Activated naive CD4-positive, alpha-beta T cell treated with anti-CD3 and anti-CD28 coated beads for 36 hours (primary cell): Measurements from ENCODE around the gene TANC1. TPM values are rescaled to one million over a fixed set of nuclear protein-coding genes. Genes with fewer than 3 reads are reported as not detected.

Experiments used
- CTCF ChIA-PET: fragments of 350-600 bp; sonication (Branson Sonifier 250); formaldehyde crosslinking; loops from one replicate; lab custom pipeline; 2021; ENCODE audit warnings: antibody characterized with exemption; lab: Charles Lee
- DNase-seq: peaks from one replicate; pipeline ENCODE4 v3.0.0-alpha.2; 2020
- H3K27ac Mint-ChIP-seq: one replicate; pipeline ENCODE4 v1.8.0; 2021; ENCODE audit warnings: mild to moderate bottlenecking, mixed read lengths
- H3K27me3 Mint-ChIP-seq: one replicate; pipeline ENCODE4 v1.8.0; 2021; ENCODE audit warnings: low read depth, mixed read lengths
- H3K36me3 Mint-ChIP-seq: one replicate; pipeline ENCODE4 v1.8.0; 2021; ENCODE audit warnings: low read depth, mixed read lengths
- H3K4me1 Mint-ChIP-seq: one replicate; pipeline ENCODE4 v1.8.0; 2021; ENCODE audit warnings: low read depth, mixed read lengths
- H3K4me3 Mint-ChIP-seq: one replicate; pipeline ENCODE4 v1.8.0; 2021; ENCODE audit warnings: mild to moderate bottlenecking, moderate library complexity, mixed read lengths
- H3K9me3 Mint-ChIP-seq: one replicate; pipeline ENCODE4 v1.8.0; 2021; ENCODE audit warnings: mixed read lengths
- intact Hi-C: fragments of 100-400 bp; cut with micrococcal nuclease; formaldehyde crosslinking; loops from one replicate; pipeline ENCODE4 v1.15.1; 2023
- microRNA-seq: library from miRNA; unstranded; fragments of <30 nt; microRNA quantifications from one replicate; pipeline ENCODE4 v1.2.0, GENCODE V29; 2022; ENCODE audit warnings: borderline microRNAs expressed, borderline replicate concordance
- total RNA-seq, 2 experiments: library from RNA; stranded (reverse); gene quantifications; one replicate each; pipeline ENCODE4 v1.2.3, GENCODE V29; 2021

The TANC1 gene
- total RNA-seq, 2 experiments from 2014 or later: 2.0 to 2.3 TPM

GRCh38 chr2:159275111-159275510, 306.7 kb downstream of the TANC1 start:
- no peak overlapping the region for H3K27ac Mint-ChIP-seq
- H3K27me3 Mint-ChIP-seq: no peaks in the 10 kb centered on the region
- peaks cover 27% of the 10 kb centered on the region for H3K36me3 Mint-ChIP-seq
- intact Hi-C loops: no loop called here
- H3K9me3 Mint-ChIP-seq: no peaks in the 10 kb centered on the region
- CTCF ChIA-PET: interaction anchor here (0.6 kb wide), 1 partner anchor 534 kb away, joined by 3 read pairs; no protein-coding TSS in a partner anchor
- H3K4me3 Mint-ChIP-seq: no peak overlapping the region
- peaks cover 2% of the 10 kb centered on the region for H3K4me1 Mint-ChIP-seq
- no peak for DNase-seq

DNA sequence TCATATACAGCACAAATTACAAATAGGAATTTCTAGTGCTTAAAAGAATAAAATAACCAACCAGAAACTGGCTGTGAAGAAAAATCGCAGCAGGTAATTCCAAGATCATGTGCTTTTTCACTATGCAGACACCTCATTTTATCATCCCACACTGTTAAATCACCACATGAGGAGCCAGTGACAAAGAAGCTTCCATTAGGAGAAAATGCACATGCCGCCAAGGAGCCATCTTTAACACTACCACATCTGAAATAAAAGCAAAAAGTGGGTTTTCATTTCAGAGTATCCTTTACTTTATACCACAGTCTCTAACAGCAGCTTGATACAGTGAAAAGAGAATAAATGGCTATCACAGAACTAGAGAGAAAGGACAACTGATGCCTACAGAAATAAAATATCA, 311.3 kb downstream of the TANC1 start:
- no peak for DNase-seq
- H3K36me3 Mint-ChIP-seq: peaks cover 11% of the 10 kb centered on the region
- peaks cover 4% of the 10 kb centered on the region for H3K4me1 Mint-ChIP-seq
- no peaks in the 10 kb centered on the region for H3K9me3 Mint-ChIP-seq
- H3K27me3 Mint-ChIP-seq: no peaks in the 10 kb centered on the region
- no peak overlapping the region for H3K4me3 Mint-ChIP-seq
- no peak overlapping the region for H3K27ac Mint-ChIP-seq
- CTCF ChIA-PET: no interaction called here
- intact Hi-C loops: no loop called here

- CTCF ChIA-PET: no interaction called here
- no peaks in the 10 kb centered on the region for H3K9me3 Mint-ChIP-seq
- DNase-seq: no peak
- H3K4me3 Mint-ChIP-seq: no peak overlapping the region
- peaks cover 10% of the 10 kb centered on the region for H3K4me1 Mint-ChIP-seq
- no peaks in the 10 kb centered on the region for H3K27me3 Mint-ChIP-seq
- peaks cover 8% of the 10 kb centered on the region for H3K36me3 Mint-ChIP-seq
- intact Hi-C loops: no loop called here
- H3K27ac Mint-ChIP-seq: no peak overlapping the region
Observed at GRCh38 chr2:159281002-159281401, 312.6 kb downstream of the TANC1 start.

Small RNAs within 50 kb of the gene (microRNA-seq; reads per million reads assigned to microRNA genes)
- gene MIR6888: not detected

Other genes with a start within 250 kb of the TANC1 start
- not detected for gene DAPL1, start 173.3 kb upstream of the TANC1 start, total RNA-seq